Omental fat pad (tissue), 4 donors: ENCODE measurements around the gene MPHOSPH9. TPM values are rescaled to one million over a fixed set of nuclear protein-coding genes. Genes with fewer than 3 reads are reported as not detected.

Experiments used
- ATAC-seq: fragments of 150-250 bp; one replicate; pipeline ENCODE4 v1.9.1; 2016; ENCODE audit warnings: mild to moderate bottlenecking, moderate library complexity; ENCODE audit not compliant: low FRiP score
- DNase-seq: peaks from one replicate; pipeline ENCODE4 v3.0.0-alpha.2; 2019; ENCODE audit warnings: low spot score
- total RNA-seq, 4 donors: library from RNA; depleted of rRNA; stranded (reverse); fragments of >200 nt; gene quantifications; one replicate each; pipeline ENCODE4 v1.1.0, GENCODE V29; 2016
- TF ChIP-seq, protein P1 (sequence below), 3 donors: fragments of 450-650 bp; IDR thresholded peaks; one replicate each; pipeline ENCODE4 v1.5.1; 2016 to 2017; ENCODE audit warnings: antibody characterized with exemption in 3 of 3, mild to moderate bottlenecking in 3 of 3, moderate library complexity in 2 of 3

MPHOSPH9 gene
- total RNA-seq, 4 donors from 2014 or later: 17.3 to 27.6 (median 23.9) TPM

DNA sequence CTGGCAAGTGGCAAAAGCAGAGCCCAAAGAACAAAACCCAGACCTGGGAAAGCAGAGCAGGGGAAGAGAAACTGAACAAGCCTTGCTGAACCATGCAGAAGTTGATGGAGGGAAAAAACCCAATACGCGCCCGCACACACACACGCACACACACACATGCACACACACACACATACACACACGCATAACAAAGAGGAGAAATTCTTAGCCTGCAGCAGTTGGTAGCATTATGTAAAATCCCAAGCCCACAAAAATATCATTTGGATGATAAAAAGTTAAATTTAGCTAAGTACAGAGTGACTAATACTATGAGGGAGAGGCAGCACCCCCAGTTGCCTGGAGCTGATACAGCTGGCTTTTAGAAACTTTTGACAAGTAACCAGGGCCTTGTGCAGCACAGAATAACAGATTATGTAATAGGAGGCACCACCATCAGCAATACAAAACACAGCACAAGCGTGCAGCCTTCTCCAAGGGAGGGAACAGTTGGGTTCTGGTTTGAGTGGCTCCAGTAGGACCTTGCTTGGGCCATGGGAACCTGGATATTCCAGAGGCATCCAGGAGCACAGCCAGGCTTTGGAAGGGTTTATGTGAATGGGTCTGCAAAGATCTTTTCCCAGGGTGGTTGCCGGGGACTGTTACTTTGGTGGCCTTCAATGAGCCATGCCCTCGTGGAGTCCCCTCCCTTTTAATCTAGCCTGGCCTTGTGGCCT lies 117.4 kb downstream of the MPHOSPH9 start:
- TF ChIP-seq, protein P1, sequence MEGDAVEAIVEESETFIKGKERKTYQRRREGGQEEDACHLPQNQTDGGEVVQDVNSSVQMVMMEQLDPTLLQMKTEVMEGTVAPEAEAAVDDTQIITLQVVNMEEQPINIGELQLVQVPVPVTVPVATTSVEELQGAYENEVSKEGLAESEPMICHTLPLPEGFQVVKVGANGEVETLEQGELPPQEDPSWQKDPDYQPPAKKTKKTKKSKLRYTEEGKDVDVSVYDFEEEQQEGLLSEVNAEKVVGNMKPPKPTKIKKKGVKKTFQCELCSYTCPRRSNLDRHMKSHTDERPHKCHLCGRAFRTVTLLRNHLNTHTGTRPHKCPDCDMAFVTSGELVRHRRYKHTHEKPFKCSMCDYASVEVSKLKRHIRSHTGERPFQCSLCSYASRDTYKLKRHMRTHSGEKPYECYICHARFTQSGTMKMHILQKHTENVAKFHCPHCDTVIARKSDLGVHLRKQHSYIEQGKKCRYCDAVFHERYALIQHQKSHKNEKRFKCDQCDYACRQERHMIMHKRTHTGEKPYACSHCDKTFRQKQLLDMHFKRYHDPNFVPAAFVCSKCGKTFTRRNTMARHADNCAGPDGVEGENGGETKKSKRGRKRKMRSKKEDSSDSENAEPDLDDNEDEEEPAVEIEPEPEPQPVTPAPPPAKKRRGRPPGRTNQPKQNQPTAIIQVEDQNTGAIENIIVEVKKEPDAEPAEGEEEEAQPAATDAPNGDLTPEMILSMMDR (IDR thresholded peaks at IDR 0.05): no peak
- ATAC-seq (peak; percentile 85), DNase-seq (no peak)

DNA sequence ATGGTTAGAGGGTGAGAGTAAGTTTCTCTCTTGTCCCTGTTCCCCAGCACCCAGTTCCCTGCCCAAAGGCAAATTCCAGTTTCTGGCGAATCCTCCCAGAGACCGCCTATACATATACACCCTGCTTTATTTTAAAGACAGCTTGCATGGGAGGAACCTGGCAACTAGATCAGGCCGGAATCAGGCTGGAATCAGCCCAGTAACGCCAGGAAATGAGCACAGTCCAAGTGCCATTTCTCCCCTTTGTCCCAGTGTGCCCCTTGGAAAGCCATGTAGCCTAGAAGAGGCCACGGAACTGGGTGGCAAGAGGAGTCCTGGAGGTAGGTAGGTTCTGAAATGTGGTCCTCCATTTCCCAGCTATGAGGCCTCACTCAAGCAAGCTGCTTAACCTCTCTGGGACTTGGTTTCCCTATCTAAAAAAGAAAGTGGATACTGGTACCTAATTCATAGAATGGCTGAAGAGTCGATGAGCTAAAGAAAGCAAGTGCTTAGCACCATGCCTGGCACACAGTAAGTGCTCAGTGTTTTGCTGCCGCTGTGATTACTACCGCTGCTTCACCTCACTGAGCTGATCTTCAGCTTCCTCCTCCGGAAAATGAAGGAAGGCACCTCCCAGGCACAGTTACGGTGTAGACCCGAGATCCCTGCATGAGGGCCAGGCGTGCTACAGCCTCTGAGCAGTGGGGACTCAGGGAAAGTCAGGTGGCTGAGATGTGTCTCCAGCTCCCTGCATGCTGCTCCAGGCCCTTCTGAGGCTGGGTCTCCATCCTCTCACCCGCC lies 118.4 kb downstream of the MPHOSPH9 start:
- TF ChIP-seq, protein P1 (IDR thresholded peaks at IDR 0.05): no peak
- DNase-seq (no peak), ATAC-seq (no peak)

DNA sequence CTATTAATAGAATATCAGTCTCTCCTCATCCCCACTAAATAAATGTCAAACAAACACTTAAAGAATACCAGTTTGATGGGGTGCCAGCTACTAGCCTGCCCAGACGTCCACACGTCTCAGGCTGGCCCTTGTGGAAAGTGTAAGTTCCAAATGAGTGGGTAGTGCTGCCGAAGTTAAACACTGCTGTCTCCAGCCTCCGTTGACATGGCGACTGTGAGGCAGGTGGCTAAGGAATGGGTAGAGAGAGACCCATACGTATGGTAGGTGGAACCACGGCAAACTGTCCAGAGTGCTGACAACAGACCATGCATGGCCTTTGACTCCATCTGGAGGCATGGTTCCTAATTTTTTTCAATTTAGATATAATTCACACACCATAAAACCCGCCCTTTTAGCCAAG lies 119.9 kb downstream of the MPHOSPH9 start:
- DNase-seq (no peak), ATAC-seq (no peak)
- TF ChIP-seq, protein P1 (IDR thresholded peaks at IDR 0.05): no peak

DNA sequence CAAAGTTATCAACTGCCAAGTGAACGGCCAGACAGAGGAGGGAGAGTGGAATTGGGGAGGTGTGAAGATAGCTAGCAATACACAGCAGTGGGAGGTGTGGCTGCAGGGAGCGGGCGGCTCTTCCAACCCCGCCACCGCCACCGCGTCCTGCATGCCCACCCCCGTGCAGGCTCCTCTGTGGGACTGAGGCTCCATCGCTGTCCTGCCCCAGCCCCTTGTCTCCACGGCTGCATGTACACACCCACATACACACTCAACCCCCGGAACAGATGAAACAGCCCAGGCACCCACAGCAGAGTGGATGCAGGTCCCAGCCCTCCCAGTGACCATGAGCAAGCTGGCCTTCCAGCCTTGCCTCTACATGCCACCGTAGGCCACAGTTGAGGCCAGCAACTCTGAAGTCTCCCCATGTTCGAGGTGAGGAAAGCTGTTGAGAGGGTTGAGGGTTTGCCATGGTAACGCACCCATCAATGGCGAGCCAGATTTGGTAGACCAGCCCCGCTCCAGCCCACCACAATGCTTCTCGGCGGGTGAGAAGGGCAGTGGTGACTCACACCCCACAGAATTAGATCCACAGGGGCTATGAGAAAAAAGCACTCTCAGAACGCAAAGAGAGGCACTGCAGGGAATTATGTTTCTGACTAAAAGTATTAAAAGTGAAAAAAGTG lies 121.3 kb downstream of the MPHOSPH9 start:
- DNase-seq: no peak
- ATAC-seq: no peak
- TF ChIP-seq, protein P1 (IDR thresholded peaks at IDR 0.05): no peak

DNA sequence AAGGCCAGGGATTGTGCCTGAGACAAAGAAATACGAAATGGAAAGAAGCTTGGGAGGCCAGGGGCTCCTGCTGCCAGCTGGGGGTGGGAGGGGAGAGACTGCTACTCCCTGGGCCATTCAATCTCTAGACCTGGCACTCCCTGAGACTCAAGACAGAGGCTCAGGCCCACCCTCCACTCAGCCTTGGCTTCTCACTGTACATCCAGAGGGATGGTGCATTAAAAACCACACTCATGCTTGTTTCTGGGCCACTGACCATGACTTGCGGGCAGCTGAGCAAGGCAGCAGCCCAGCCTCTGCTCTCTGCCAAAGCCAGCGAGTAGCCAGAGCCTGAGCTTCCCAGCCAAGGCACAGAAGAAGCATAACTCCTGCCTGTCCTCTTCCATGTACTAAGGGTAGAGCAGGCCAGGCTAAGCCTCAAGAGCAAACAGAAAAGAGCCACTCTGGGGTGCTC lies 123.6 kb downstream of the MPHOSPH9 start:
- no peak for ATAC-seq
- TF ChIP-seq, protein P1 (IDR thresholded peaks at IDR 0.05): no peak
- no peak for DNase-seq

DNA sequence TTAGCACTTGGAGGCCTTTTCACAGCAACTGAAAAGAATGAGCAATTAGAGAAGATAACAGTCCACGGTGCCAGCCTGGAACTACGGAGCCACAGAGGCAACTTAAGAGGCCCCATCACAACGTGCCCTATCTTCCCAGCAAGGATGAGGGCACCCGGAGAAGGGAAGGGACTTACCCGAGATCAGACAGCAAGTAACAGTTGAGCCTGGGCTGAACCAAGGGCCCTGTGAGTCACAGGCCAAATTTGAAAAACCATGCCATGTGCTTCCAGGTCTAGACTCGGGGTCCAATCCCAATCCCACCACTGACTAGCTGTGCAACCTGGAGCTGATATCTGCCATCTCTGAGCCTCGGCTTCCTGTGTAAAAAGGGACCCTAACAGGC lies 124.3 kb downstream of the MPHOSPH9 start:
- DNase-seq: no peak
- TF ChIP-seq, protein P1 (IDR thresholded peaks at IDR 0.05): no peak
- no peak for ATAC-seq
